HG03097 (cell line): ENCODE data around the gene MEF2A.
A peak's percentile ranks its signal among the peaks of the same experiment; 100 is the strongest.

Experiments used
- ATAC-seq: cut with Tn5 transposase; IDR thresholded peaks from one replicate; pipeline ENCODE4 v1.9.1; 2021; ENCODE audit not compliant: unreplicated experiment, low FRiP score

Gene MEF2A

DNA sequence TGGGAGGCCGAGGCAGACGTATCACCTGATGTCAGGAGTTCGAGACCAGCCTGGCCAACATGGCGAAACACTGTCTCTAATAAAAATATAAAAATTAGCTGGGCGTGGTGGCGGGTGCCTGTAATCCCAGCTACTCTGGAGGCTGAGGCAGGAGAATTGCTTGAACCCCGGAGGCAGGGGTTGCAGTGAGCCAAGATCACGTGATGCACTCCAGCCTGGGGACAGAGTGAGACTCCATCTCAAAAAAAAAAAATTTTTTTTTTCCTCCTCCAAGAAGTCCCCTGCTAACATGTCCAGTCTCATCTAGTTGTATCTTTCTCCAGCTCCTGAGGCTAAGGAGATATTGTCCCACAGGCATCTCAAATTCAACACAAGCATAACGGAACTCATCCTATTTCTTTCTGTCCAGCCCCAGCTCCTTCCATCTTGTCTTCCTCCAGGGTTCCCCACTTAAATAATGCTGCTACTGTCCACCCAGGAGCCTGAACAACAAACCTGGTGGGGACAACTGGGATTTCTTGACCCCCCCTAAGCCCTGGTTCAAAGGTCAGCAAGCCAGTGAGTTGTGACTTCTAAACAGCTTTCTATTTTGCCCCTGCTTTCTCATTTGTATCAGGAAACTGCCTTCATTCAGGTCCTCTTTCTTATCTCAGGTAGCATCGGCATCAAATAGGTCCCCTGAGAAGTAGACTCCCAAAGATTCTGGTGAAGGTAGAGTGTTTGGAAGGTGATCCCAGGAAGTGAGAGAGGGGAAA is 4.1 kb upstream of the MEF2A start:
- ATAC-seq, result no peak

DNA sequence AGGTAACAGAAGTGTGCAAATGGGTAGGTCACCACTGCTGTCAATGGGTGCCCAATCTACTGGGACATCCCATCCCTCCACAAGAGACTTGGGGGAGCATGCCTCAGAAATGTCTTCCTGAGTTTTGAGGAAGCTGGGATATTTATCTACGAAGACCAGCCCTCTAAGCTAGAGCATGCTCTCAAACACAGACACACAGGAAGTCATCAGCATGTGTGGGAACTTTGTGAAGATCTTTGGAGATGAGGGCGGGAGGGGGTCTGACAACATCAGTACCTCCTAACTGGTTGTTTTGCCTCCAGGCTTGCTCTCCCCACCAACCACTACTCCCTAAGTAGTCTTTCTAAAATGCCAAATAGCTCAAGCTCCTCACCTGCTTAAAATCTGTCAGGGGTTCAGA is 3.5 kb upstream of the MEF2A start:
- ATAC-seq, result no peak

DNA sequence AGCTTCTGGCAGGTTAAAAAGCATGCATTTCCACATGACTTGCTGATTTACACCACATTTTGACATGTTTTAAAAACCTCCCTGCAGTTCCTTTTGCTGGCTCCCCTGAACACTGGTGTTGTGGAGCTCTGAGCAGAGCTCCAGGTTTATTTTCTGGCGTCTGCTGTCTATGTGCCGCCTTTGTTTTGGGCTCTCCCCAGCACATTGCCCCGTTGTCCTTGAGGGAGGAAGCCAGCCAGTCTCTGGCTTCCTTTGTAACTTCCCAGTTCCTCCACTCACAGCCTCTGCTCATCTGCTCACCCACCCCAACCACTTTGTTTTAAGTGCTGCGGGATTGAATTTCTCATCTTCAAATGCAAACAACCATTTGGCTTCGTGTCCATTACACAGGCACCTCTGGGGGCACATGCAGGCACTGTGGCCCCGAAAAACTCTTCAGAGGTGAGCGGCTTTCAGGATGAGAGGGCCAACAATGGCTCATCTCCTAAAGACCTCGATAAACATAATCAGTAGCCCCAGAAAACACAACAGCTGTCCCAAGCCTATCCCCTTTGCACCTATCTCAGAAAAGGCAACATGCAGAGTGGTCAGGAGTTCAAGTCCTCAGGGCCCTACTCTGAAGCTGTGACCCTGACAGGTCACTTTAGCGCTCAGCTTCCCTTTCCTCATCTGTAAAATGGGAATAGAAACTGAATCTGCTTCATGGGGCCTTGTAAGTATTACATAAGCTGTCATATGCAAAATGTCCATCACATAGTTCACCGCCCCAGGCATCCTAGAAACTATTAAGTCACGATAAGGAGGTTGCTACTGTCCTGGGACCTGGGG is 1.3 kb upstream of the MEF2A start:
- peak; percentile 5 for ATAC-seq

DNA sequence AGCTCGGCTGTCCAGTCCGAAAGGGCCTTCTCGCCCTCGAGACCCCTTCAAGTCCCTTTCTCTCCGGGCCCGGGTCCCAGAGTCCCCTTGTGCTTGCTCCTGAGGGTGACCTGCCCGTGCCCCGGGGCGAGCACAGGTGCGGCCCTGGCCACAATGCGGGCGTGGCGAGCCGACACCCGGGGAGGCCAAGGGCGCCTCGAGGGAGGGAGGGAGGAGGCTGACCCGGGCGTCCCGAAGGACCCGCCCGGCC is 810 bp upstream of the MEF2A start:
- ATAC-seq, result peak; percentile 49

DNA sequence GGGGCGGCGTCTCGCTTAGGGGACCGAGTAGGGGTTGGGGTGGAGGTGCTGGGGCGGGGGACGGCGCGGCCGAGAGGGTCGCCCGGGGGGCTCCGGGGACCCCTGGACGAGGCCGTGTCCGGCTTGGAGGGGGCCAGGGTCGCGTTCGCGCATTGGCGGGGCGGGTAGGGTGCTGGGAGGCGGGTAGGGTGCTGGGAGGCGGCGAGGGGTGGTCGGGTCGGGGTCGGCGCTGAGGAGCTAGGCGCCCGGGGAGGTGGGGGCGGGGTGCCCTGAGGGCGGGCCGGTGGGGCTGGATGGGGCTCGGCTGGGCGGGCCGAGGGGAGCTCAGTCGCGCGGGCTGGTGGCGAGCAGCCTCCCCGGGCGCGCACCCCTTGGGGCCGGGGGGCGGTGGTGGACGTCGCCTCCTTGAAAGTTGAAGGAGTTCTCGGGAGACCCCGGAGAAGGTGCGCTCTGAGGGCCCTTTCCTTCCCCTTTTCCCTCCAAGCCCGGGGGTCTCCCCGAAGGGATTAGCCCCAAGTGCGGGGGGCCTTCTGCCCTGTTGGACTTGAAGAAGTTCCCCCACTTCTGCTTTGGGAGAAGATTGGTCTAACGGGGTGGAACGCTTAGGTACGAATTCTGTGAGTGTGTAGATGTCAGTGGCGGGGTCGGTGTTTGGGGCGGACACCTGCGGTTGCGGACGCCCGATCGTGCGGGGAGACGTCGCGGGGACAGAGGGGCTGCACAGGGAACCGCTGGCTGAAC is 543 bp downstream of the MEF2A start:
- ATAC-seq, result no peak

DNA sequence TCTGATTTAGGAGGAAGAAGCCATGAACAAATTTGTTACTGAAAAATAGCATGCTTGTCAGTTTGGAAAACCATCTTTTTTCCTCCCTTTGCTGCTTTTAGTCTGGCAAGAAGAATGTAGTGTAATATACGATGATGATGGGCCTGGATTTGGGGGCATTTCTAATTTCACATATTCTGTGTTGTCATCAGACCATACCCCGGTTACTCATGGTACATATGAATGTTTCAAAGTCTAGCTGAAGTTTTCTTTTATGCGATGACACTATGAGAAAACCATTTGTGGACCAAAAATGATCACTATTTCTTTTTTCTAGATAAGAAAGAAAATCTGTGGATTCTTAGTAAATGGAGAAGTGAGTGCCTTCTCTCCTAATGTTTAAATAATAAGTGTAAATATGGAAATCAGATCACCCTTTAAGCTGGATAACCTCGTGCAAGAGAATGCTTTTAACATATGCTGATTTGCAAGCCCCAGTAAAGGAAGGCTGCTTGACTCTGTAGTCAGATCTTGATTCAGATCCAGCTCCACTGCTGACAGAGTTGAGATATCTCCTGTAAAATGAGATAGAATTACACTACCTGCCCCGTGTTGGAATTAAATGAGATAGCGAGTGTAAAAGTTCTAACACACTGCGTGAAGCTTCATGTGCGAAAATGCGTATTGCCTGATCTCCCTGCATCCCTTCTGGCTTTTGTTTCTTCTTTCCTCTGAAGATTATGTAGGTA is 3.0 kb downstream of the MEF2A start:
- no peak for ATAC-seq

DNA sequence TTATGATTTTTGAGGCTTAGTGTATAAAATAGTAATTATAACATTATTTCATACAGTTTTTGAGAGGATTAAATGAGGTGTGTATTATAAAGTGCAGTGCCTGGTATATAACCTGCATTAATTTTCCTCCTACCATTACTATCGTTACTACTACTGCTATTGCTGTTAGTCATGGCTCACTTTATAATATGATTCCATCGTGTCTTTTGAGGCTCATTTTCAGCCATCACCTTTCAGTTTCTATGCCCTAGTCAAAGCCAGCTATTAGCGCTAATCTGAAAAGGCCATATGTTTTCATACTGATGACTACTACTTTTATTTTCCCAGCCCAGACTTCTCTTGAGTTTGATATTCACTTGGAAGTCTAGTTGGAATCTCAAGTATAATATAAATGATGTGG is 5.5 kb downstream of the MEF2A start:
- no peak for ATAC-seq

DNA sequence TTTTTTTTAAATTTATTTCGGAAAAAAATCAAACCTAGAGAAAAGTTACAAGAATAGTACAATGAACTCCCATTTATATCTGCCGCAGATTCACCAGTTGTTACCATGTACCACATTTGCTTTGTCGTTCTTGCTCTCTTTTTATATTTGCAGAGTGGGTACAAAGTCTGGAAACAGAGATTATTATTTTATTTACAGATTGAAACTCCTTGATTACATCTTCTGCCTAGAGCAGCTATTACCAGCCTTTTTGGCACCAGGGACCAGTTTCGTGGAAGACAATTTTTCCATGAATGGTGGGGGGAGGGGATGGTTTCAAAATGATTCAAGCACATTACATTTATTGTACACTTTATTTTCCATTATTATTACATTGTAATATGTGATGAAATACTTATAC is 8.3 kb downstream of the MEF2A start:
- ATAC-seq, result no peak

DNA sequence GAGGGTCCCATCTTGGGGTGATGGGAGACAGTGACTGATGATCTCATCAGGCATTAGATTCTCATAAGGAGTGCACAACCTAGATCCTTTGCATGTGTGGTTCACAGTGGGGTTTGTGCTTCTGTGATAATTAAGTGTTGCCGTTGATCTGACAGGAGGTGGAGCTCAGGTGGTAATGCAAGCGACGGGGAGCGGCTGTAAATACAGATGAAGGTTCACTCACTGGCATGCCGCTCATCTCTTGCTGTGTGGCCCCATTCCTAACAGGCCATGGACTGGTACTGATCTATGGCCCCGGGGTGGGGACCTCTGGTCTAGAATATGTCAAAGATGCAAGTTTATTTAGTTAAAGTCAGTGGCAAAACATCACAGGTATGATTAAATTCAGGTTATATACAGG is 8.7 kb downstream of the MEF2A start:
- ATAC-seq, result no peak

DNA sequence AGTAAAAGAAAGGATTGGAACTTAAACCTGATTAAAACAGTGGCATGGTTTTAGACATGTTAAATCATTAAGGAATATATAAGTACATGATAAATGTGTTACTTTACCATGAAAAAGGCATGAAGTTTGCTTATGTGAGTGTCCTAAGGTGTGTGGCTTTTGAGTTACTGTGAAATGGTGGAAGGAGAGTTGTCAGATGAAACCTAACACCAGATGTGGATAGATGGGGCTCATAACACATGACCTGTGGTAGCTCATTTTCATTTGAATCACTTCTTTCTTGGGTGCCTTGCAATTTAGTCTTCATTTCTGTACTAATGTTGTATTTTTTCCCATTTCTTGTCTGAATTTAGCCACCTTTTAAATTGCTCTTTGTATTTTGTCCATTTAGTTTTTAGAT is 13.0 kb downstream of the MEF2A start:
- no peak for ATAC-seq

DNA sequence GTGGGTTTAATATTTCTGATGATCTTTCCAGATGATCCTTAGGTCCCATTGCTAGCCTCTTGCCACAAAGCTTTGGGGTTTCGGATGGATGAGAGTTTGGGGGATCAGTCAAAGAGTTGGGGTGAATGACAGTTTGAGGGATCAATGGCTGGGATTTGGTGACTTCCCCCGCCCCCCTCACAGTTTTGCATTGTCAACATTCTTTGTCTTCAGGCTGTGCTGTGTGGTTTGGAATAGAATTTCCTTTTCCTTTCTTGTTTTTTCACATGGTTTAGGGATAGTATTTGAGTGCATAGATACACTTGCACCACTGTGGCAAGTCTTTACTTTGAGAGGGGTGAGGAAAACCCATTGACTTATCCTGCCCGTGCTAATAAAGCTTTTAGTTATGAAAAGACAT is 14.3 kb downstream of the MEF2A start:
- no peak for ATAC-seq

DNA sequence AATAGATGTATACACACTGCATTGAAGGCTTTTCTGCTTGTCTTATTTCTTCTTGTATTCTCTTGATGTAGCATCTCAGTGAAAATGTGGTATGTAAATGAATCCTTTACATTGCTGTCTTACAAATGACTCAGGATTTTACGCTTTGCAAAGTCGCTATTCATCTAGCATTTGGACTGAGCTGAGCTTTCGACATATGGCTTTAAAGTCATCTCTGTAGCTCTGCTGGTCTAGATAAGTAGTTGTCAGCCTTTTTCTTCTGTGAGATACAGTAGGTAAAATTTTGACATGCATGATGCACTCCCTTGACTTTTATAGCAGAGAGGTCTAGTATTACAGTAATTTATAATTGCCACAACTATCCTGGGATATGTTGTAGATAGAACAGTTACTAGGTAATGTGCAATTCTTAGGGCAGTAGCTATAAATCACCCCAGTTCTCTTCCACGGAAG is 16.8 kb downstream of the MEF2A start:
- no peak for ATAC-seq

DNA sequence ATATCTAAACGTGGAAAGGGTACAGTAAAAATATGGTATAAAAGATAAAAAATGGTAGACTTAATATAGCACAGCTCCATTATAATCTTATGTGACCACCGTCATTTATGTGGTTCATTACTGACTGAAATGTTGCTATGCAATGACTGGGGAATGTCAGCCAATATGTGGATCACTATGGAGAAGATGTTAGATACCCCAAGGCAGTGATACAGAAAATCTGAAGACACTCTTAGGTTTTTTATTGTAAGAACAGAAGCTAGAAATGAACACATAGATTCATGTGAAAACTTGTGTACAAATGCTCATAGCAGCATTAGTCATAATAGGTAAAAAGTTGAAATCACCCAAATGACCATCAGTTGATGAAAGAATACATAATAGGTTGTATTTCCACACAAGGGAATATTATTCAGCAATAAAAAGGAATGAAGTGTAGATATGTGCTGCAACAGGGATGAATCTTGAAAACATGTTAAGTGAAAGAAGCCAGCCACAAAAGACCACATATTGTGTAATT is 18.4 kb downstream of the MEF2A start:
- ATAC-seq, result no peak

DNA sequence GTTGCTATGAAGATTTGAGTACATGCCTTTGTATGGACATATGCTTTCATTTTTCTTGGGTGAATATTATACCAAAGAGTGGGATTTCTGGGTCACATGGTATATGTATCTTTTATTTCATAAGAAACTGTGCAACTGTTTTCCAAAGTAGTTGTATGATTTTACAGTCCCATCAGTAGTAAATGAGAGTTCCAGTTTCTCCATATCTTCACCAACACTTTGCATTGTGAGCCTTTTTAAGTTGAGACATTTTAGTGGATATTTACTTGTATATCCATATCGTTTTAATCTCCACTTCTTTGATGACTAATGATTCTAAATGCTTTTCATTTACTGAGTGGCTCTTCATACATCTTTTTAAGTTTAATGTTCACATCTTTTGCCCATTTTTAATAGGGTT is 20.3 kb downstream of the MEF2A start:
- ATAC-seq, result no peak

DNA sequence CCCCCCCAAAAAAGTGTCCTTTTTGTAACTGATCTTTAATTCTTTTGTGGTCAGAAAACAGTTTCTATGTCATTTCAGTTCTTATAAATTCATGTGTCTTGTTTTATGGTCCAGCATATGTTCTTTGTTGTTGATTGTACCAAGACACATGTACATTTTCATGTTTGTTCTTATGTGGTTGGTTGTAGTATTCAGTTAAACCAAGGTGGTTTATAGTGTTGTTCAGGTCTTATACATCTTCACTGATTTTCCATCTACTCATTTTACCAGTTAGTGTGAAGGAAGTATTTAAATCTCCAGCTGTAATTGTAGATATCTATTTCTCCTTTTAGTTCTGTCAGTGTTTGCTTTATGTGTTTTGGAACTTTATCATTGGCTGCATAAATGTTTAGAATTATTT is 24.0 kb downstream of the MEF2A start:
- no peak for ATAC-seq

DNA sequence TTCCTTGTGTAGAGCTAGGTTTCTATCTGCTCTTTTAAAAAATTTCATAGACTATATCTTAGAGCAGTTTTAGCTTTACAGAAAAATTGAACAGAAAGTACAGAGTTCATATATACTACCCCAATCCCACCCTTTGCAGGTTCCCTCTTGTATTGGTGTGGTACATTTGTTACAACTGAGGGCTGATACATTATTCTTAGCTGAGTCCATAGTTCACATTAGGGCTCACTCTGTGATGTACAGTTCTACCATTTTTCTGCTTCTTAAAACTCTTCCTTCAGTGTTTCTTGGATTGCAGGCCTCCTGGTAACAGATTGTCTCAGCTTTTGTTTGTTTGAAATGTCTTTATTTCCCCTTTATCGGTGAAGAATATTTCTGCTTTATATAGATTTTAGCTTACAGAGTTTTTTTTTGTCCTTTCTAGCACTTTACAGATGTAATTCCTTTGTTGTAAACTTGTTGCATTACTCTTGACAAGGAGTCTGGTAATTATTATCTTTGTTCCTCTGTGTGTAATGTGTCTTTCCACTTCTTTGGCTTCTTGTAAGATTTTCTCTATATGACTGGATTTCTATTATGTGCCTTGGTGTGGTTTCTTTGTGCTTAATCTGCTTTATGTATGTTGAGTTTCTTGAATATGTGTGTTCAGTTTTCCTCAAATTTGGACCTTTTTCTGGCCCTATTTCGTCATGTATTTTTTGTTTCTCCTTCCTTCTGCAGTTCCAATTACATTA is 25.3 kb downstream of the MEF2A start:
- ATAC-seq, result no peak

DNA sequence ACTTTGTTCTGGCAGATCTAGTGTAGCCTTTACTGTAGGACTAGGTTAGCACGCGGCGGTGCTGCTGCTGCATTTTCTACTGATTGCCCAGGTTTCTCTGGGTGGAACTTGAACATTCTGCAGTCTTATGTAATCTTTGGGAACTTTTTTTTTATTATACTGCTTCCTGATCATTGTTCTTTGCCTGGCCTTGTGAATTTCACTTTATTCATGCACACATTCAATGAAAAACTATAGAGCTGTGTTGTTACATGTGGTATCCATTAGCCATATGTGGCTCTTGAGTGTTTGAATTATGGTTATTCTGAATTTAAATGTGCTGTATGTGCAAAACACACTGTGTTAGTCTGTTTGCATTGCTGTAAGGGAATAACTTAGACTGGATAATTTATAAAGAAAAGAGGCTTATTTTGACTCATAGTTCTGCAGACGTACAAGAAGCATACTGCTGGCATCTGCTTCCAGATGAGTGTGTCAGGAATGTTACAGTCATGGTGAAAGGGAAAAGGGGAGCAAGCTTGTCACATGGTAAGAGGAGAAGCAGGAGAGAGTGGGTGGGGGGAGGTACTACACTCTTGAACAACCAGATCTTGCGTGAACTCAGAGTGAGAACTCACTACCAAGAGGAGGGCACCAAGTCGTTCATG is 26.5 kb downstream of the MEF2A start:
- no peak for ATAC-seq

DNA sequence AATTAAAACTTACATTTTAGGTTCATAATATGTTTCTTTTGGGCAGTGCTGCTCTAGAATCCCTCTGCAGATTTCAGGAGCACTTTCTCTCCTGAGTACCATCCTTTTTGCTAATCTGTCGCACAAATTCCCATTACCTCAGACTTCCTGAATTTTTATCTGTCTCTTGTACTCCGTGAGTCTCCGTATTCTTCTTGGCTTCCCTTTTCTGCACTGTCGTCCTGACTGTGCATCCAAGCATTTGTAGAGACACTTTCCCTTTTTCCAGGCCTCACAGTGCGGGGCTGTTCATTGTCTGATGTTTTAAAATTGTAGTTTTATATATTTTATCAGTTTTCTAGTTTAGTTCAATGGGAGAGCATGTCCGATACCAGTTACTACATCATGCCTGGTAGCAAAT is 27.3 kb downstream of the MEF2A start:
- ATAC-seq, result no peak

DNA sequence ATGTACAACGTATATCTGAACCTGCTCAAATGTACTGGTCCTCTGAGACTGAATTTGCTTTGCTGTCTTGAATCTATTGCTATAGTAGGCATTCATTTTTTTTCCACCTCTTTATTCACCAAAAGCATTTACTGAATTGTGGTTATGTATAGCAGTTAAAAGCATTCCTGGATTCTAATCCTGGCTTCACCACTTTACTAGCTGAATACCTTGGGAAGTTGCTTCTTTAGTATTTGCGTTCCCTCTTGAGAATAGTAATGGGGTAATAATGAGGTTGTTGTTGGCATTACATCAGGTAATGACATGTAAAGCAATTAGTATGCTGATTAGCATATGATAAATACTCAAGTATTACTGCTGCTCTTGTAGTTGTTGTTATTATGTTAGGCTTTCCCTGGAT is 29.1 kb downstream of the MEF2A start:
- no peak for ATAC-seq

DNA sequence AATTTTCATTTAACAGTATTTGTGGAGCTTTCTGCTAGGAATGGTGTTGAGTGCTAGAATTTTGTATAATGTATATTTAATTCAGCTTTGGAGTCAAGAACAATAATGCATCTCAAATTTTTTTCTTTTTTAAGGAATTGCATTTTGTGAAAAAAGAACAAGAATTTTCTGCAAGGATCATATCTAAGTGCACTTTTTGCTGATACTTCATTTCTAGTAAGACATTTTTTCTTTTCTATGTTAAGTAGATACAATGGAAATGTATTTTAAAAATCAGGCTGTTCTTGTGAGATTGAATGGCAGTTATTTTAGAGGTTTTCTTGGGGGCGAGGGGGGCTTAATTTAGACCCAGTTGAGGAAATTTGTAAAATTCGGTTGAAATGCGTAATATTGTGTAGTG is 32.5 kb downstream of the MEF2A start:
- no peak for ATAC-seq
